A549 (cell line): ENCODE data around the gene KCNK17.

Experiments used
- TP53 ChIP-seq: fragments of 250-450 bp; sonication (Bioruptor Pico); IDR thresholded peaks from 2 replicates; pipeline ENCODE4 v1.5.0; 2021; ENCODE audit warnings: mild to moderate bottlenecking, moderate library complexity
- USF2 ChIP-seq: fragments of 450-650 bp; IDR thresholded peaks from 2 replicates; pipeline ENCODE4 v1.6.1; 2014; ENCODE audit warnings: antibody characterized with exemption

GRCh38 chr6:39327507-39327906 is 13.3 kb upstream of the KCNK17 start:
- no peak for TF ChIP-seq TP53
- TF ChIP-seq USF2 = no peak
